Measurements from ENCODE around the gene CCDC7. TPM values are rescaled to one million over a fixed set of nuclear protein-coding genes. Genes with fewer than 3 reads are reported as not detected.
"Not testable (repeated sequence)": the region's sequence is repeated elsewhere in the genome, so short reads cannot be mapped to it uniquely, and the experiment has no call there.

Gene CCDC7
- total RNA-seq, 6 experiments from 2014 or later = 4.1 to 12.4 (median 6.0) TPM

- WGBS (ENCODE audit: insufficient coverage, low coverage, low lambda C conversion rate, missing lambda C conversion rate) = 80% methylated on average over 5 of the region's 6 CpGs
Measured at GRCh38 chr10:32540691-32541470, 94.9 kb downstream of the CCDC7 start.

GRCh38 chr10:32548208-32548607 lies 102.3 kb downstream of the CCDC7 start:
- Histone ChIP-seq H3K9me3 (no peaks in the 10 kb centered on the region), H3K4me1 (no peaks in the 10 kb centered on the region), H3K36me3 (no peaks in the 10 kb centered on the region), H3K4me3 (no peak overlapping the region), H3K27me3 (no peaks in the 10 kb centered on the region), H3K27ac (no peak overlapping the region)
- ATAC-seq (no peak), DNase-seq (no peak)
- TF ChIP-seq CTCF (IDR thresholded peaks at IDR 0.05) (no peak), POLR2A (IDR thresholded peaks at IDR 0.05) (no peak)
- intact Hi-C loops (cut with DNase I) = no loop called here
- 91% methylated on average over 7 of the region's 7 CpGs for WGBS (ENCODE audit: insufficient coverage, low coverage, low lambda C conversion rate, missing lambda C conversion rate)

More at GRCh38 chr10:32540691-32541470, 94.9 kb downstream of the CCDC7 start:
- Histone ChIP-seq H3K27ac (no peak overlapping the region), H3K4me3 (no peak overlapping the region), H3K27me3 (no peaks in the 10 kb centered on the region), H3K4me1 (no peaks in the 10 kb centered on the region), H3K9me3 (no peaks in the 10 kb centered on the region), H3K36me3 (no peaks in the 10 kb centered on the region)
- DNase-seq (no peak), ATAC-seq (no peak)
- intact Hi-C loops (cut with DNase I) = no loop called here
- TF ChIP-seq CTCF (IDR thresholded peaks at IDR 0.05) (no peak), POLR2A (IDR thresholded peaks at IDR 0.05) (no peak)

GRCh38 chr10:32556783-32557395 lies 110.9 kb downstream of the CCDC7 start:
- WGBS (ENCODE audit: insufficient coverage, low coverage, low lambda C conversion rate, missing lambda C conversion rate) = 81% methylated on average over 3 of the region's 3 CpGs
- no peaks in the 10 kb centered on the region for H3K4me1 ChIP-seq
- H3K27ac ChIP-seq = no peak overlapping the region
- H3K4me3 ChIP-seq = no peak overlapping the region
- no peaks in the 10 kb centered on the region for H3K27me3 ChIP-seq
- no peaks in the 10 kb centered on the region for H3K9me3 ChIP-seq
- intact Hi-C loops (cut with DNase I) = no loop called here
- TF ChIP-seq CTCF (IDR thresholded peaks at IDR 0.05) (no peak), POLR2A (IDR thresholded peaks at IDR 0.05) (no peak)
- DNase-seq = no peak
- no peak for ATAC-seq
- H3K36me3 ChIP-seq = no peaks in the 10 kb centered on the region

- H3K4me1 ChIP-seq; ATAC-seq; H3K9me3 ChIP-seq; H3K36me3 ChIP-seq; intact Hi-C loops (cut with DNase I); H3K27ac ChIP-seq; DNase-seq; H3K4me3 ChIP-seq; H3K27me3 ChIP-seq: not testable (repeated sequence)
Measured at GRCh38 chr10:32562695-32563094, 116.8 kb downstream of the CCDC7 start.

GRCh38 chr10:32577448-32577847 lies 131.5 kb downstream of the CCDC7 start:
- intact Hi-C loops (cut with DNase I) = no loop called here
- no peaks in the 10 kb centered on the region for H3K27me3 ChIP-seq
- TF ChIP-seq POLR2A (IDR thresholded peaks at IDR 0.05) = no peak
- TF ChIP-seq CTCF (IDR thresholded peaks at IDR 0.05) = no peak
- H3K36me3 ChIP-seq = no peaks in the 10 kb centered on the region
- H3K4me1 ChIP-seq = no peaks in the 10 kb centered on the region
- no peak overlapping the region for H3K4me3 ChIP-seq
- no peak for ATAC-seq
- H3K27ac ChIP-seq = no peak overlapping the region
- no peaks in the 10 kb centered on the region for H3K9me3 ChIP-seq
- no peak for DNase-seq

Measured in right lobe of liver (tissue), 6 donors.